Measurements from ENCODE around the gene ZNF468. TPM values are rescaled to one million over a fixed set of nuclear protein-coding genes. Genes with fewer than 3 reads are reported as not detected.
"Not testable (repeated sequence)": the region's sequence is repeated elsewhere in the genome, so short reads cannot be mapped to it uniquely, and the experiment has no call there.

The ZNF468 gene
- total and polyA plus RNA-seq, 2 donors (not counting 1 experiment from before 2014, with no cell fraction given), result 12.6 to 35.3 TPM

DNA sequence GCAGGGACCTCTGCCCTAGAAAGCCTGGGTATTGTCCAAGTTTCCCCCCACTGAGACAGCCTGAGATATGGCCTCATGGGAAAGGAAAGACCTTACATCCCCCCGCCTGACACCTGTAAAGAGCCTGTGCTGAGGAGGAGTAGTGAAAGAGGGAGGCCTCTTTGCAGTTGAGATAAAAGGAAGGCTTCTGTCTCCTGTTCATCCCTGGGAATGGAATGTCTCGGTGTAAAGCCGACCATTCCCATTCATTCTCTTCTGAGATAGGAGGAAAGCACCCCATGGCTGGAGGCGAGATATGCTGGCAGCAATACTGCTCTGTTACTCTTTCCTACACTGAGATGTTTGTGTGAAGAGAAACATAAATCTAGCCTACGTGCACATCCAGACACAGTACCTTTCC lies 10.1 kb downstream of the ZNF468 start:
- H3K4me1 ChIP-seq (ENCODE audit: control insufficient read depth in 2 of 2, insufficient read depth in 2 of 2, low read length in 2 of 2); ATAC-seq (ENCODE audit: low read depth); H4K20me1 ChIP-seq (ENCODE audit: control insufficient read depth, insufficient read depth, low read length, poor library complexity, severe bottlenecking); intact Hi-C loops (cut with micrococcal nuclease); H3K9me3 Mint-ChIP-seq (ENCODE audit: insufficient read depth); H3K27ac Mint-ChIP-seq; H3K4me1 Mint-ChIP-seq; H3K27ac ChIP-seq (ENCODE audit: low read length in 2 of 2); CTCF ChIA-PET; H2AFZ ChIP-seq (ENCODE audit: insufficient read depth, low read depth, low read length, poor library complexity, severe bottlenecking); H3K9ac ChIP-seq (ENCODE audit: low read length); DNase-seq; H3K4me3 Mint-ChIP-seq; H3K27me3 Mint-ChIP-seq; POLR2A ChIA-PET; H3K4me2 ChIP-seq (replicated peaks; ENCODE audit: low read depth, low read length, poor library complexity, severe bottlenecking); H3K4me3 ChIP-seq (ENCODE audit: control extremely low read depth in 1 of 5, extremely low read depth in 1 of 5, insufficient read depth in 1 of 5, low read depth in 2 of 5, low read length in 4 of 5); H3K27me3 ChIP-seq (replicated peaks in 1 of 4; ENCODE audit: control extremely low read depth in 1 of 4, control insufficient read depth in 3 of 4, insufficient read depth in 4 of 4, low read length in 3 of 4): not testable (repeated sequence)
- peaks cover 8 to 56% (median 33%) of the 10 kb centered on the region in 3 donors for H3K9me3 ChIP-seq (ENCODE audit: control extremely low read depth in 1 of 3, control insufficient read depth in 2 of 3, insufficient read depth in 1 of 3, low read length in 2 of 3)
- H3K79me2 ChIP-seq (ENCODE audit: control insufficient read depth, insufficient read depth, low read length), result peaks cover 13% of the 10 kb centered on the region
- whole genome bisulfite sequencing (ENCODE audit: insufficient coverage), result no CpG with 5 or more reads among the region's 5 CpGs
- H3K36me3 ChIP-seq (replicated peaks in 1 of 2; ENCODE audit: control extremely low read depth in 1 of 2, control insufficient read depth in 1 of 2, extremely low read depth in 1 of 2, insufficient read depth in 2 of 2, low read length in 1 of 2), result peaks cover 17 to 82% of the 10 kb centered on the region in 2 experiments

DNA sequence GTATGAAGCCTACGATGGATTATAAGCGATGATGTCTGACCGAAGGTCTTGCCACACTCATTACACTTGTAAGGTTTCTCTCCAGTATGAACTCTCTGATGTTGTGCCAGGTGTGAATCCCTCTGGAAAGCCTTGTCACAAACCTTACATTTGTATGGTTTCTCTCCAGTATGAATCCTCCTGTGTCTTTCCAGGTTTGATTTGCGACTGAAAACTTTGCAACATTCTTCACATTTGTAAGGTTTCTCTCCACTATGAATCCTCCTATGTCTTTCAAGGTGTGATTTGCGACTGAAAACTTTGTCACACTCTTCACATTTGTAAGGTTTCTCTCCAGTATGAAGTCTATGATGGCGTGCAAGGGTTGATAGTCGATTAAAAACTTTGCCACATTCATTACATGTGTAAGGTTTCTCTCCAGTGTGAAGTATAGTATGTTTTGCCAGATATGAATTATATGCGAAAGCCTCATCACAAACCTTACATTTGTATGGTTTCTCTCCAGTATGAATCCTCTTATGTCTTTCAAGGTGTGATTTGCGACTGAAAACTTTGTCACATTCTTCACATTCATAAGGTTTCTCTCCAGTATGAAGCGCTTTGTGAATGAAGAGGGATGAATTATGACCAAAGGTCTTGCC lies 16.5 kb downstream of the ZNF468 start:
- H3K79me2 ChIP-seq (ENCODE audit: control insufficient read depth, insufficient read depth, low read length); H3K27ac ChIP-seq (ENCODE audit: low read length in 2 of 2); H3K4me1 ChIP-seq (ENCODE audit: control insufficient read depth in 2 of 2, insufficient read depth in 2 of 2, low read length in 2 of 2); CTCF ChIA-PET; POLR2A ChIA-PET; H2AFZ ChIP-seq (ENCODE audit: insufficient read depth, low read depth, low read length, poor library complexity, severe bottlenecking); H4K20me1 ChIP-seq (ENCODE audit: control insufficient read depth, insufficient read depth, low read length, poor library complexity, severe bottlenecking); H3K4me1 Mint-ChIP-seq; ATAC-seq (ENCODE audit: low read depth); H3K4me2 ChIP-seq (replicated peaks; ENCODE audit: low read depth, low read length, poor library complexity, severe bottlenecking); intact Hi-C loops (cut with micrococcal nuclease); H3K27ac Mint-ChIP-seq; DNase-seq; H3K4me3 Mint-ChIP-seq; H3K27me3 ChIP-seq (replicated peaks in 1 of 4; ENCODE audit: control extremely low read depth in 1 of 4, control insufficient read depth in 3 of 4, insufficient read depth in 4 of 4, low read length in 3 of 4); H3K9ac ChIP-seq (ENCODE audit: low read length); H3K27me3 Mint-ChIP-seq: not testable (repeated sequence)
- H3K36me3 ChIP-seq (replicated peaks in 1 of 2; ENCODE audit: control extremely low read depth in 1 of 2, control insufficient read depth in 1 of 2, extremely low read depth in 1 of 2, insufficient read depth in 2 of 2, low read length in 1 of 2), result peaks cover 33 to 63% of the 10 kb centered on the region in 2 experiments
- 91% methylated on average over 4 of the region's 10 CpGs for WGBS (ENCODE audit: insufficient coverage)
- peaks cover 28 to 85% (median 61%) of the 10 kb centered on the region in 3 donors for H3K9me3 ChIP-seq (ENCODE audit: control extremely low read depth in 1 of 3, control insufficient read depth in 2 of 3, insufficient read depth in 1 of 3, low read length in 2 of 3)
- H3K9me3 Mint-ChIP-seq (ENCODE audit: insufficient read depth), result peaks cover 29% of the 10 kb centered on the region
- peak overlapping the region in 1 of 5 experiments; percentile 16 for H3K4me3 ChIP-seq (ENCODE audit: control extremely low read depth in 1 of 5, extremely low read depth in 1 of 5, insufficient read depth in 1 of 5, low read depth in 2 of 5, low read length in 4 of 5)

DNA sequence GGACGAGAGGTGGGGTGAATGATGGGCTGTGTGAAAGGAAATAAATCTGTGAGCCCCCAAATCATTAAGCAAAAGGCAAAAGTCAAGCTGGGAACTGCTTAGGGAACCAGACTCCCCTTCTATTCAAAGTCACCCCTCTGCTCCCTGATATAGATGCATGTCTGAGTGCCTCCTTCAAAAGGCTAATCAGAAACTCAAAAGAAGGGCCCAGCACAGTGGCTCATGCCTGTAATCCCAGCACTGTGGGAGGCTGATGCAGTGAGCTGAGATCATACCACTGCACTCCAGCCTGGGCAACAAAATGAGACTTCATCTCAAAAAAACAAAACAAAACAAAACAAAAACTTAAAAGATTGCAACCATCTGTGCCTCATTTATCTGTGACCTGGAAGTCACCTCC lies 23.1 kb downstream of the ZNF468 start:
- H4K20me1 ChIP-seq (ENCODE audit: control insufficient read depth, insufficient read depth, low read length, poor library complexity, severe bottlenecking); H3K4me3 Mint-ChIP-seq; H3K4me1 Mint-ChIP-seq; ATAC-seq (ENCODE audit: low read depth); DNase-seq; H3K27me3 ChIP-seq (replicated peaks in 1 of 4; ENCODE audit: control extremely low read depth in 1 of 4, control insufficient read depth in 3 of 4, insufficient read depth in 4 of 4, low read length in 3 of 4); H3K27ac Mint-ChIP-seq; H3K79me2 ChIP-seq (ENCODE audit: control insufficient read depth, insufficient read depth, low read length); intact Hi-C loops (cut with micrococcal nuclease); H3K9ac ChIP-seq (ENCODE audit: low read length); H3K36me3 ChIP-seq (replicated peaks in 1 of 2; ENCODE audit: control extremely low read depth in 1 of 2, control insufficient read depth in 1 of 2, extremely low read depth in 1 of 2, insufficient read depth in 2 of 2, low read length in 1 of 2); POLR2A ChIA-PET; H2AFZ ChIP-seq (ENCODE audit: insufficient read depth, low read depth, low read length, poor library complexity, severe bottlenecking); CTCF ChIA-PET; H3K4me3 ChIP-seq (ENCODE audit: control extremely low read depth in 1 of 5, extremely low read depth in 1 of 5, insufficient read depth in 1 of 5, low read depth in 2 of 5, low read length in 4 of 5); H3K27me3 Mint-ChIP-seq; H3K4me1 ChIP-seq (ENCODE audit: control insufficient read depth in 2 of 2, insufficient read depth in 2 of 2, low read length in 2 of 2); H3K27ac ChIP-seq (ENCODE audit: low read length in 2 of 2); H3K4me2 ChIP-seq (replicated peaks; ENCODE audit: low read depth, low read length, poor library complexity, severe bottlenecking): not testable (repeated sequence)
- WGBS (ENCODE audit: insufficient coverage), result no CpG with 5 or more reads among the region's 1 CpG
- H3K9me3 Mint-ChIP-seq (ENCODE audit: insufficient read depth), result peaks cover 23% of the 10 kb centered on the region
- H3K9me3 ChIP-seq (ENCODE audit: control extremely low read depth in 1 of 3, control insufficient read depth in 2 of 3, insufficient read depth in 1 of 3, low read length in 2 of 3), result peaks cover 6 to 50% (median 28%) of the 10 kb centered on the region in 3 donors

DNA sequence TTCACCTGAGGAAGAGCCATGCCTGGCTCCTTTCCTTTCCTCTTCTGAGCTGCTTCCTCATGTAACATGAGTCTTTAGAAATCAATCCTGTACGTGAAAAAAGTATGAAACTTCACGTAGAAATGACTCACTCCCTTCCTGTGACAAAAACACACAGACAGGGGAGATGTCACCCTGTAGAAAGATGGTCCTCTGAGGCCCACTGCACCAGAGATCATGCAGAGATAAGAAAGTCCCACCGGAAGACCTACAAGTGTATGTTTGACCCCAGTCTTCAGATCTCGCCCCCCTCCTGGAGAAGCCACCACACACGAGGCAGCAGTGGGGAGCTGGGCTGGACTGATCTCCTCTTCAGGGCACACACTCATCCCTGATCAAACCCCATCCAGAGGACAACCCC lies 23.9 kb downstream of the ZNF468 start:
- H3K4me3 Mint-ChIP-seq; H3K27ac Mint-ChIP-seq; H3K4me1 ChIP-seq (ENCODE audit: control insufficient read depth in 2 of 2, insufficient read depth in 2 of 2, low read length in 2 of 2); CTCF ChIA-PET; ATAC-seq (ENCODE audit: low read depth); H2AFZ ChIP-seq (ENCODE audit: insufficient read depth, low read depth, low read length, poor library complexity, severe bottlenecking); POLR2A ChIA-PET; H3K79me2 ChIP-seq (ENCODE audit: control insufficient read depth, insufficient read depth, low read length); H3K27me3 ChIP-seq (replicated peaks in 1 of 4; ENCODE audit: control extremely low read depth in 1 of 4, control insufficient read depth in 3 of 4, insufficient read depth in 4 of 4, low read length in 3 of 4); H3K4me2 ChIP-seq (replicated peaks; ENCODE audit: low read depth, low read length, poor library complexity, severe bottlenecking); H3K9ac ChIP-seq (ENCODE audit: low read length); H3K36me3 ChIP-seq (replicated peaks in 1 of 2; ENCODE audit: control extremely low read depth in 1 of 2, control insufficient read depth in 1 of 2, extremely low read depth in 1 of 2, insufficient read depth in 2 of 2, low read length in 1 of 2); H3K4me3 ChIP-seq (ENCODE audit: control extremely low read depth in 1 of 5, extremely low read depth in 1 of 5, insufficient read depth in 1 of 5, low read depth in 2 of 5, low read length in 4 of 5); H3K27ac ChIP-seq (ENCODE audit: low read length in 2 of 2); DNase-seq; H3K4me1 Mint-ChIP-seq; H3K27me3 Mint-ChIP-seq; intact Hi-C loops (cut with micrococcal nuclease); H4K20me1 ChIP-seq (ENCODE audit: control insufficient read depth, insufficient read depth, low read length, poor library complexity, severe bottlenecking): not testable (repeated sequence)
- H3K9me3 Mint-ChIP-seq (ENCODE audit: insufficient read depth), result peaks cover 23% of the 10 kb centered on the region
- 66% methylated on average over 4 of the region's 5 CpGs for WGBS (ENCODE audit: insufficient coverage)
- H3K9me3 ChIP-seq (ENCODE audit: control extremely low read depth in 1 of 3, control insufficient read depth in 2 of 3, insufficient read depth in 1 of 3, low read length in 2 of 3), result peaks cover 5 to 43% (median 21%) of the 10 kb centered on the region in 3 donors
